ENCODE measurements around the gene TP53BP1. TPM values are rescaled to one million over a fixed set of nuclear protein-coding genes. Genes with fewer than 3 reads are reported as not detected.
A peak's percentile ranks its signal among the peaks of the same experiment; 100 is the strongest.

The TP53BP1 gene
- 54.1 TPM for total RNA-seq (2021; ENCODE audit: unreplicated experiment)
- polyA plus RNA-seq (2012) = 28.5 and 29.5 TPM in 2 replicates
- percentile 79 among the genes with signal in this experiment for Bru-seq, nascent RNA
- BruChase-seq, experiment 1, labeled RNA remaining after a 6-hour chase = percentile 84 among the genes with signal in this experiment
- BruChase-seq, experiment 2, labeled RNA remaining after a 2-hour chase = percentile 87 among the genes with signal in this experiment
- long read RNA-seq, full-length matches to known transcripts = 17 of 50 reads
- long read RNA-seq, partial matches to known transcripts = 18 of 50 reads
- long read RNA-seq, other reads (novel, unspliced or antisense) = 15 of 50 reads

- POLR2A ChIA-PET = interaction anchor here (0.9 kb wide), 1 partner anchor 17 kb away, joined by 8 read pairs; no protein-coding TSS in a partner anchor
Observed at GRCh38 chr15:43492673-43493601, at the start of gene TP53BP1. Gene TP53BP1, minus strand, starts transcription at chr15:43493156. Its CDS starts 113 bp downstream, at chr15:43493043.

More at GRCh38 chr15:43492673-43493601, at the start of gene TP53BP1:
- DNase-seq (ENCODE audit: low read depth, low spot score) (peak; percentile 85), ATAC-seq (peak; percentile 99)
- no TSS peak for BruUV-seq (replicated peaks)
- Histone ChIP-seq H4K20me1 (ENCODE audit: insufficient read depth) (no peaks in the 10 kb centered on the region), H3K79me2 (ENCODE audit: insufficient read depth, low read length) (peaks cover 9% of the 10 kb centered on the region), H3K36me3 (ENCODE audit: control insufficient read depth in 1 of 2, insufficient read depth in 2 of 2, low read length in 2 of 2) (peaks cover 11 to 19% of the 10 kb centered on the region in 2 experiments), H3K27ac (ENCODE audit: low read depth, low read length) (peak within 1 kb of the TSS; percentile 49; the same call in 1 of the 2 replicates), H3K27me3 (ENCODE audit: insufficient read depth, low read length) (no peaks in the 10 kb centered on the region), H2AFZ (ENCODE audit: low read depth, low read length, poor library complexity, severe bottlenecking) (peak within 1 kb of the TSS; percentile 98), H3K9me2 (ENCODE audit: insufficient read depth) (no peaks in the 10 kb centered on the region), H3K4me2 (ENCODE audit: low read length) (peak within 1 kb of the TSS; percentile 89), H3K4me3 (replicated peaks in 1 of 2; ENCODE audit: low read depth in 1 of 2, low read length in 2 of 2) (peak within 1 kb of the TSS; percentile 77 to 84), H3K9ac (ENCODE audit: low read length) (peak within 1 kb of the TSS; percentile 79), H3K4me1 (ENCODE audit: control insufficient read depth in 1 of 2, insufficient read depth in 2 of 2, low read length in 2 of 2) (peaks cover 4 to 13% of the 10 kb centered on the region in 2 experiments; a peak in 3 of 4 replicates), H3K9me3 (ENCODE audit: control insufficient read depth in 1 of 2, insufficient read depth in 1 of 2, low read depth in 1 of 2, low read length in 2 of 2) (no peaks in the 10 kb centered on the region)
- TF ChIP-seq ELF1 (IDR thresholded peaks at IDR 0.05; ENCODE audit: borderline replicate concordance, low read depth) = no peak
- no peak for TF ChIP-seq RAD21 (IDR thresholded peaks at IDR 0.05; ENCODE audit: low read depth)
- no peak for TF ChIP-seq CBX3 (IDR thresholded peaks at IDR 0.05; ENCODE audit: low read depth)
- peak; percentile 83 for TF ChIP-seq YY1 (IDR thresholded peaks at IDR 0.05; ENCODE audit: extremely low read depth, insufficient replicate concordance, low read depth, low read length)
- no peak for TF ChIP-seq EGR1 (IDR thresholded peaks at IDR 0.05; ENCODE audit: low read depth)
- no peak for TF ChIP-seq CTCF (IDR thresholded peaks at IDR 0.05 in 2 of 3, conservative IDR thresholded peaks at IDR 0.05 in 1 of 3; ENCODE audit: borderline replicate concordance in 1 of 3, insufficient read depth in 1 of 3, low read depth in 2 of 3, low read length in 2 of 3)
- TF ChIP-seq POLR2AphosphoS5 (IDR thresholded peaks at IDR 0.05; ENCODE audit: low read depth, low read length) = peak; percentile 62
- no peak for TF ChIP-seq ZBTB33 (IDR thresholded peaks at IDR 0.05; ENCODE audit: extremely low read depth, insufficient replicate concordance, low read length)
- TF ChIP-seq TCF7L2 (IDR thresholded peaks at IDR 0.05; ENCODE audit: borderline replicate concordance, extremely low read depth, insufficient read depth, insufficient read length) = peak; percentile 61
- no peak for TF ChIP-seq EZH2 (IDR thresholded peaks at IDR 0.05)
- TF ChIP-seq SP1 (IDR thresholded peaks at IDR 0.05; ENCODE audit: low read depth) = peak; percentile 95
- TF ChIP-seq POLR2A (IDR thresholded peaks at IDR 0.05; ENCODE audit: borderline replicate concordance, extremely low read depth, insufficient read depth, insufficient read length) = peak; percentile 8
- TF ChIP-seq ZFX (IDR thresholded peaks at IDR 0.05) = no peak
- CTCF ChIA-PET = interaction anchor here (1.1 to 1.9 kb wide), 2 partner anchors 18 to 22 kb away, joined by 3 to 6 read pairs; no protein-coding TSS in a partner anchor
- RAD21 ChIA-PET (ENCODE audit: low non-redundant PET in 1 of 2, low total read pairs in 2 of 2, uncharacterized antibody in 2 of 2, unreplicated experiment in 2 of 2) = no interaction called here
- intact Hi-C loops (cut with micrococcal nuclease) = no loop called here

Measured in HCT116 (cell line).